NCI-H187 treated with DMSO at 0.1 percent for 48 hours (cell line): ENCODE data around the gene GULP1.
"Not testable (repeated sequence)": the region's sequence is repeated elsewhere in the genome, so short reads cannot be mapped to it uniquely, and the experiment has no call there.

Experiments used
- DNase-seq: peaks from one replicate; lab custom pipeline; 2025; lab: John Stamatoyannopoulos, UW

GULP1 gene

GRCh38 chr2:188416367-188416766, 124.7 kb downstream of the GULP1 start:
- DNase-seq: no peak

- DNase-seq: no peak
These were observed 131.1 kb downstream of the GULP1 start for GRCh38 chr2:188422726-188423125.

- no peak for DNase-seq
These were observed 133.6 kb downstream of the GULP1 start for GRCh38 chr2:188425266-188425665.

- no peak for DNase-seq
These were observed 134.4 kb downstream of the GULP1 start for GRCh38 chr2:188426121-188426520.

- DNase-seq: no peak
These were observed 139.0 kb downstream of the GULP1 start for GRCh38 chr2:188430705-188431104.

- DNase-seq: no peak
These were observed 142.3 kb downstream of the GULP1 start for GRCh38 chr2:188434018-188434417.

- DNase-seq: no peak
These were observed 143.4 kb downstream of the GULP1 start for GRCh38 chr2:188435115-188435514.

GRCh38 chr2:188437537-188437936, 145.9 kb downstream of the GULP1 start:
- DNase-seq: no peak

GRCh38 chr2:188439986-188440385, 148.3 kb downstream of the GULP1 start:
- DNase-seq: no peak

- no peak for DNase-seq
These were observed 149.2 kb downstream of the GULP1 start for GRCh38 chr2:188440849-188441248.

GRCh38 chr2:188441288-188441947, 149.7 kb downstream of the GULP1 start:
- no peak for DNase-seq

GRCh38 chr2:188443207-188443606, 151.5 kb downstream of the GULP1 start:
- DNase-seq: no peak

- DNase-seq: no peak
These were observed 152.6 kb downstream of the GULP1 start for GRCh38 chr2:188444106-188444835.

- no peak for DNase-seq
These were observed 157.9 kb downstream of the GULP1 start for GRCh38 chr2:188449561-188449960.

- DNase-seq: no peak
These were observed 158.3 kb downstream of the GULP1 start for GRCh38 chr2:188449971-188450370.

GRCh38 chr2:188450732-188451483, 159.2 kb downstream of the GULP1 start:
- no peak for DNase-seq

GRCh38 chr2:188452084-188452483, 160.4 kb downstream of the GULP1 start:
- DNase-seq: no peak

GRCh38 chr2:188456114-188456909, 164.6 kb downstream of the GULP1 start:
- DNase-seq: no peak

GRCh38 chr2:188459061-188459460, 167.4 kb downstream of the GULP1 start:
- no peak for DNase-seq

GRCh38 chr2:188466078-188466477, 174.4 kb downstream of the GULP1 start:
- DNase-seq: not testable (repeated sequence)

GRCh38 chr2:188466761-188467160, 175.1 kb downstream of the GULP1 start:
- DNase-seq: no peak

GRCh38 chr2:188471166-188471565, 179.5 kb downstream of the GULP1 start:
- no peak for DNase-seq
